ENCODE data around the gene SLC8B1. TPM values are rescaled to one million over a fixed set of nuclear protein-coding genes. Genes with fewer than 3 reads are reported as not detected.

SLC8B1 gene
- total and polyA plus RNA-seq, 2 of the 4 experiments (the other 2 are of a cell fraction), result 4.1 to 10.2 TPM

GRCh38 chr12:113268621-113269020 is 66.3 kb downstream of the SLC8B1 start:
- Histone ChIP-seq H3K4me2 (ENCODE audit: low read depth, low read length) (no peak overlapping the region), H2AK5ac (ENCODE audit: low read depth, low read length) (no peak overlapping the region), H2BK120ac (ENCODE audit: low read depth, low read length) (no peak overlapping the region), H2BK20ac (ENCODE audit: low read depth, low read length) (no peak overlapping the region), H2AFZ (replicated peaks; ENCODE audit: low read length, poor library complexity) (no peak overlapping the region), H3K27ac (ENCODE audit: insufficient read depth, low read length) (no peak overlapping the region), H2BK15ac (ENCODE audit: low read depth, low read length) (no peak overlapping the region), H3K14ac (replicated peaks; ENCODE audit: low read depth, low read length) (no peak overlapping the region), H3K4ac (ENCODE audit: low read depth, low read length) (no peak overlapping the region), H3K79me1 (ENCODE audit: low read depth in 1 of 2, low read length in 2 of 2) (no peaks in the 10 kb centered on the region), H3K27me3 (ENCODE audit: control insufficient read depth, insufficient read depth, low read length) (no peaks in the 10 kb centered on the region), H2AK9ac (replicated peaks; ENCODE audit: low read depth, low read length, poor library complexity) (no peak overlapping the region), H3K4me3 (ENCODE audit: insufficient read depth, low read depth, low read length) (no peak overlapping the region), H4K91ac (ENCODE audit: insufficient read depth, low read depth, low read length) (no peak overlapping the region), H3K9me1 (ENCODE audit: insufficient read depth, low read length) (peaks cover 27% of the 10 kb centered on the region), H4K8ac (ENCODE audit: low read depth in 2 of 2, low read length in 2 of 2) (no peak overlapping the region), H4K5ac (ENCODE audit: low read depth, low read length) (no peak overlapping the region), H3K4me1 (ENCODE audit: control insufficient read depth, insufficient read depth, low read length) (peaks cover 14% of the 10 kb centered on the region), H3K9ac (ENCODE audit: low read depth, low read length) (no peak overlapping the region), H3K36me3 (ENCODE audit: control insufficient read depth, insufficient read depth, low read length) (peaks cover 9% of the 10 kb centered on the region; the same call in 1 of the 2 replicates), H4K20me1 (ENCODE audit: insufficient read depth, low read length) (no peaks in the 10 kb centered on the region), H3K18ac (ENCODE audit: low read depth, low read length) (no peak overlapping the region), H3K23ac (ENCODE audit: low read depth, low read length) (no peak overlapping the region), H2BK5ac (ENCODE audit: low read depth, low read length, poor library complexity, severe bottlenecking) (no peak overlapping the region), H3K9me3 (ENCODE audit: control insufficient read depth, insufficient read depth, low read length) (no peaks in the 10 kb centered on the region), H3K56ac (ENCODE audit: extremely low read depth, insufficient read depth, low read length) (no peak overlapping the region)
- ChIA-PET POLR2A (ENCODE audit: unreplicated experiment) (no interaction called here), CTCF (no interaction called here)
- dilution Hi-C loops (cut with HindIII; ENCODE audit: low sequenced_read_pairs, unreplicated experiment), result no loop called here
- ATAC-seq (ENCODE audit: low read depth), result no peak
- intact Hi-C loops (cut with micrococcal nuclease), result no loop called here
- WGBS, 2 experiments (ENCODE audit: extremely low coverage in 2 of 2, insufficient read length in 1 of 2), result 93% methylated on average over 5 of the region's 19 CpGs; no CpG with 5 or more reads in 1 of the 2 experiments
- no TSS peak for BruUV-seq (replicated peaks)
- no peak for DNase-seq
- in situ Hi-C loops (cut with MboI; ENCODE audit: low sequenced_read_pairs), result no loop called here
- TF ChIP-seq RFX5 (IDR thresholded peaks at IDR 0.05; ENCODE audit: low read depth, low read length) (no peak), MAFK (IDR thresholded peaks at IDR 0.05; ENCODE audit: low read depth, low read length) (no peak), BHLHE40 (IDR thresholded peaks at IDR 0.05; ENCODE audit: low read depth, low read length) (no peak), ELK1 (IDR thresholded peaks at IDR 0.05; ENCODE audit: borderline replicate concordance, low read depth, low read length) (no peak), NFE2L2 (IDR thresholded peaks at IDR 0.05; ENCODE audit: low read depth, low read length) (no peak), RAD21 (IDR thresholded peaks at IDR 0.05; ENCODE audit: low read length) (no peak), POLR2A (IDR thresholded peaks at IDR 0.05; ENCODE audit: low read depth, low read length) (no peak), SMC3 (IDR thresholded peaks at IDR 0.05; ENCODE audit: low read depth, low read length) (no peak), MXI1 (IDR thresholded peaks at IDR 0.05; ENCODE audit: borderline replicate concordance, low read depth, low read length) (no peak), MAZ (IDR thresholded peaks at IDR 0.05; ENCODE audit: borderline replicate concordance, low read depth, low read length) (no peak), FOS (IDR thresholded peaks at IDR 0.05; ENCODE audit: low read depth, low read length) (no peak), RCOR1 (IDR thresholded peaks at IDR 0.05; ENCODE audit: insufficient replicate concordance, low read length) (no peak), CHD1 (IDR thresholded peaks at IDR 0.05; ENCODE audit: low read depth, low read length) (no peak), CTCF (conservative IDR thresholded peaks at IDR 0.05; ENCODE audit: low read depth, low read length) (no peak), CEBPB (IDR thresholded peaks at IDR 0.05; ENCODE audit: low read depth, low read length) (no peak)
- TF ChIP-seq, protein P1, sequence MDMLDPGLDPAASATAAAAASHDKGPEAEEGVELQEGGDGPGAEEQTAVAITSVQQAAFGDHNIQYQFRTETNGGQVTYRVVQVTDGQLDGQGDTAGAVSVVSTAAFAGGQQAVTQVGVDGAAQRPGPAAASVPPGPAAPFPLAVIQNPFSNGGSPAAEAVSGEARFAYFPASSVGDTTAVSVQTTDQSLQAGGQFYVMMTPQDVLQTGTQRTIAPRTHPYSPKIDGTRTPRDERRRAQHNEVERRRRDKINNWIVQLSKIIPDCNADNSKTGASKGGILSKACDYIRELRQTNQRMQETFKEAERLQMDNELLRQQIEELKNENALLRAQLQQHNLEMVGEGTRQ (IDR thresholded peaks at IDR 0.05; ENCODE audit: low read depth, low read length), result no peak

Data from IMR-90 (cell line).